Lung (tissue), 12 donors: Measurements from ENCODE around the gene NFIA. TPM values are rescaled to one million over a fixed set of nuclear protein-coding genes. Genes with fewer than 3 reads are reported as not detected.

ENCODE experiments used
- ATAC-seq: fragments of 200-7000 bp; cut with Tn5 transposase; one replicate; pipeline ENCODE4 v1.9.1; 2020; ENCODE audit warnings: moderate number of reproducible peaks; ENCODE audit not compliant: insufficient read depth, low FRiP score
- DNase-seq, 3 donors: peaks; one replicate each; pipeline ENCODE4 v3.0.0-alpha.2; 2013 to 2017
- H3K27ac ChIP-seq, 2 donors: one replicate each; pipeline ENCODE4 v1.5.1; 2013; ENCODE audit warnings: mild to moderate bottlenecking in 2 of 2, moderate library complexity in 2 of 2, control low read depth in 1 of 2, inconsistent platforms in 1 of 2, low read depth in 1 of 2, low read length in 1 of 2
- H3K27me3 ChIP-seq, 3 donors: one replicate each; pipeline ENCODE4 v1.5.1; 2013; ENCODE audit warnings: low read length in 2 of 3; ENCODE audit not compliant: control insufficient read depth in 3 of 3, insufficient read depth in 3 of 3
- H3K36me3 ChIP-seq, 4 donors: one replicate each; pipeline ENCODE4 v1.5.1; 2013; ENCODE audit warnings: low read length in 4 of 4, mild to moderate bottlenecking in 1 of 4, moderate library complexity in 1 of 4; ENCODE audit not compliant: control insufficient read depth in 4 of 4, insufficient read depth in 4 of 4
- H3K4me1 ChIP-seq, 5 donors: one replicate each; pipeline ENCODE4 v1.5.1; 2013; ENCODE audit warnings: low read length in 5 of 5, mild to moderate bottlenecking in 2 of 5, moderate library complexity in 1 of 5; ENCODE audit not compliant: control insufficient read depth in 5 of 5, insufficient read depth in 5 of 5
- H3K4me3 ChIP-seq: one replicate; pipeline ENCODE4 v1.5.1; 2013; ENCODE audit warnings: mild to moderate bottlenecking, control low read depth, moderate library complexity
- H3K9ac ChIP-seq, 2 donors: one replicate each; pipeline ENCODE4 v1.5.1; 2013; ENCODE audit warnings: low read length in 2 of 2, control low read depth in 1 of 2; ENCODE audit not compliant: insufficient read depth in 1 of 2
- H3K9me3 ChIP-seq, 4 donors: one replicate each; pipeline ENCODE4 v1.5.1; 2013; ENCODE audit warnings: low read length in 3 of 4, mild to moderate bottlenecking in 1 of 4, moderate library complexity in 1 of 4; ENCODE audit not compliant: control insufficient read depth in 4 of 4, insufficient read depth in 3 of 4
- WGBS, 2 donors: extraction: QIAGEN DNeasy Blood & Tissue Kit; methylation state at CpG; one replicate each; pipeline ENCODE4 v1.1.7; 2013; 5-methylcytosine and 5-hydroxymethylcytosine counted together
- polyA plus RNA-seq, 2 donors: library from polyadenylated mRNA; stranded (reverse); fragments of 200-250 nt; gene quantifications; one replicate each; pipeline ENCODE4 v1.2.1, GENCODE V29; 2013
- total RNA-seq, 2 donors: library from RNA; depleted of rRNA in 1 of 2; stranded (reverse); fragments of >200 nt in 1 of 2; gene quantifications; one replicate each; pipeline ENCODE4 v1.2.1, GENCODE V29; 2014 to 2021
- TF ChIP-seq, protein P1 (sequence below): IDR thresholded peaks from 2 replicates; pipeline ENCODE4 v1.5.1; 2012; ENCODE audit warnings: mild to moderate bottlenecking; ENCODE audit errors: control extremely low read depth, extremely low read depth
- donor health status: control.
- donor health status: control.
- donor health status: Bipolar disorder and iron deficiency.
- donor health status: healthy.
- donor health status: DM: yes; HTN: yes; CAD: no.

NFIA gene
- total and polyA plus RNA-seq, 4 donors: 3.0 to 63.4 (median 34.2) TPM

DNA sequence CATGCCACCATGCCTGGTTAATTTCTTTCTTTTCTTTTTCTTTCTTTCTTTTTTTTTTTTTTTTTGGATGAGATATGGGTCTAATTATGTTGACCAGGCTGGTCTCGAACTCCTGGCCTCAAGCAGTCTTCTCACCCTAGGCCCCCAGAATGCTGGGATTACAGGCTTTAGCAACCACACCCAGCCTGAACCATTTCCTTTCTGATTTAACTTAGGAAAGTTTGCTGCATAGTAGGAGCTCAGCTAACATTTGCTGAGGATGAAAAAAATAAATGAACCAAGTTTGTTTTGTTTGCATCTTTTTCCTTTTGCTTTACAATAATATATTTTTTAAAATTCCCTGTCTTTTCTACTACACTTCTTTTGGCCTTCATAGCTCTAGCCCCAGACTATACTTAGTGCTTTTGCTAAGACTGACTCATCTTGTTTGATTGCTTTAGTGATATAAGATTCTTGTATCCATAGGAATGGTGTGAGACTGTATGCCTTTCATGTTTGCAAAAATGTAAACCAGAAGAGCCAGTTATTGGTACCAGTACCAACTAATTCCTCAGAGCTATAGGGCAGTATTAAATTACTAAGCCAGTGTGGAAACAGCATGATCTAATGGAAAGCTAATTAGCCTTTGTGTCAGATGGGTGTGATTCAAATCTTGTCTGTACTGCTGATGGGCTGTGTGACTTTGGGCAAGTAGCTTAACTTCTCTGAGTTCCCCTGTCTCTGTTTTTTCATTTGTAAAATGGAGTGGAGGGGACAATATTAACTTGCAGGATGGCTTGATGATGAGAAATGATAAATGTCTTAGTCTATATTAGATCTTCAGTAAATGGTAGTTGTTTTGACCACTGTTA lies 66.9 kb downstream of the NFIA start:
- peaks cover 1 to 32% (median 7%) of the 10 kb centered on the region in 5 donors for H3K4me1 ChIP-seq
- peak overlapping the region in 1 of 2 donors; percentile 6 for H3K27ac ChIP-seq
- no peak overlapping the region for H3K9ac ChIP-seq
- 88 to 94% methylated on average over 1 of the region's 1 CpG for WGBS, 2 donors
- DNase-seq: no peak
- H3K9me3 ChIP-seq: no peaks in the 10 kb centered on the region
- no peak for ATAC-seq
- H3K4me3 ChIP-seq: no peak overlapping the region
- no peaks in the 10 kb centered on the region for H3K36me3 ChIP-seq
- TF ChIP-seq, protein P1, sequence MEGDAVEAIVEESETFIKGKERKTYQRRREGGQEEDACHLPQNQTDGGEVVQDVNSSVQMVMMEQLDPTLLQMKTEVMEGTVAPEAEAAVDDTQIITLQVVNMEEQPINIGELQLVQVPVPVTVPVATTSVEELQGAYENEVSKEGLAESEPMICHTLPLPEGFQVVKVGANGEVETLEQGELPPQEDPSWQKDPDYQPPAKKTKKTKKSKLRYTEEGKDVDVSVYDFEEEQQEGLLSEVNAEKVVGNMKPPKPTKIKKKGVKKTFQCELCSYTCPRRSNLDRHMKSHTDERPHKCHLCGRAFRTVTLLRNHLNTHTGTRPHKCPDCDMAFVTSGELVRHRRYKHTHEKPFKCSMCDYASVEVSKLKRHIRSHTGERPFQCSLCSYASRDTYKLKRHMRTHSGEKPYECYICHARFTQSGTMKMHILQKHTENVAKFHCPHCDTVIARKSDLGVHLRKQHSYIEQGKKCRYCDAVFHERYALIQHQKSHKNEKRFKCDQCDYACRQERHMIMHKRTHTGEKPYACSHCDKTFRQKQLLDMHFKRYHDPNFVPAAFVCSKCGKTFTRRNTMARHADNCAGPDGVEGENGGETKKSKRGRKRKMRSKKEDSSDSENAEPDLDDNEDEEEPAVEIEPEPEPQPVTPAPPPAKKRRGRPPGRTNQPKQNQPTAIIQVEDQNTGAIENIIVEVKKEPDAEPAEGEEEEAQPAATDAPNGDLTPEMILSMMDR: no peak
- no peaks in the 10 kb centered on the region for H3K27me3 ChIP-seq

DNA sequence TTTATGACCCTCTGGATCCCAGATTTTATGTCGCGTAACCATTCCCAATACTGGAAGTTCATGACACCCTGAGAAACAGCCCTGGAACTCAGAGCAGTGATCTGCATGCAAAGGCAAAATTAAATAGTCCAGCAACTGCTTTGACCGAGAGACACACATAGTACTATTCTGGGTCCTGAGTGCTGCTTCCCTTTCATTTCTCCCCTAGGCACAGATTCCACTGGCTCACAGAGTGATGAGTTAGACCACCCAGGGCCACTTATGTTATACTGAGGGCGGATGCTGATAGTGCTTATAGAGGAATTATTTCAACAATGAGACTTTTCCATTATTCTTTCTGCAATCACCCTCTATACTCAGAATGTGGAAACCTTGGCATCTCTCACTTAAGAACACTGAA lies 69.2 kb downstream of the NFIA start:
- Histone ChIP-seq H3K9ac (no peak overlapping the region), H3K27me3 (no peaks in the 10 kb centered on the region), H3K9me3 (no peaks in the 10 kb centered on the region), H3K36me3 (no peaks in the 10 kb centered on the region), H3K4me3 (no peak overlapping the region), H3K4me1 (peaks cover 1 to 42% (median 12%) of the 10 kb centered on the region in 5 donors), H3K27ac (peak overlapping the region in 1 of 2 donors; percentile 47)
- DNase-seq: no peak
- 92 to 93% methylated on average over 4 of the region's 4 CpGs for WGBS, 2 donors
- TF ChIP-seq, protein P1: no peak
- ATAC-seq: no peak

DNA sequence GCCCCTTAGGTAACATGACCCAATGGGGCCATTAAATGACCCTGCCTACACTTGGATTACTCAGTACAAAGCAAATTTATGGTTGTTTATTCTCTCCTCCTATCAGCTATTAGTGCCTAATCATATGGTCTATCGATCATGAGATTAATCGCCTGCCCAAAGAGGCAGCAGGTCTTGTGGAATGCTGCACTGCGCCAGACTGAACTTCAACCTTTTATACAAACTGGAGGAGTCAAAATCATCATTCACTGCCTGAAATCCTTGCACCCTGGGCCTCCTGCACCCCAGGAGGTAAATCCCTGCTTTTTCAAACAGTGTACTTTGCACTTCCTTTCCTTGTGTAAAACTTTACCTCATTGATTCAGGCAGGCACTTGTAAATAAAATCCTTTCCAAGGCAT lies 69.7 kb downstream of the NFIA start:
- Histone ChIP-seq H3K27me3 (no peaks in the 10 kb centered on the region), H3K4me1 (peaks cover 1 to 46% (median 16%) of the 10 kb centered on the region in 5 donors), H3K27ac (no peak overlapping the region), H3K9me3 (no peaks in the 10 kb centered on the region), H3K36me3 (no peaks in the 10 kb centered on the region), H3K4me3 (no peak overlapping the region), H3K9ac (no peak overlapping the region)
- WGBS, 2 donors: 88 to 90% methylated on average over 3 of the region's 3 CpGs
- DNase-seq: no peak
- ATAC-seq: no peak
- TF ChIP-seq, protein P1: no peak
